GM23338 (cell line): Measurements from ENCODE around the gene CD3D. TPM values are rescaled to one million over a fixed set of nuclear protein-coding genes. Genes with fewer than 3 reads are reported as not detected.

Experiments used
- ATAC-seq: fragments of 200-7000 bp; cut with Tn5 transposase; 3 replicates; pipeline ENCODE4 v1.9.1; 2020
- DNase-seq: peaks from one replicate; pipeline ENCODE4 v3.0.0-alpha.2; 2015; ENCODE audit warnings: low spot score
- H2AFZ ChIP-seq: fragments of 200-600 bp; sonication (generic); 2 replicates; pipeline ENCODE4 v1.8.0; 2016; ENCODE audit warnings: antibody characterized with exemption, mild to moderate bottlenecking, moderate library complexity
- H3F3A ChIP-seq: fragments of 200-600 bp; sonication (generic); replicated peaks from 2 replicates; pipeline ENCODE4 v1.8.0; 2017; ENCODE audit warnings: antibody characterized with exemption, mixed run types, low read depth
- H3K27ac ChIP-seq: fragments of 200-600 bp; sonication (generic); 2 replicates; pipeline ENCODE4 v1.6.1; 2016; ENCODE audit warnings: low read depth
- H3K27me3 ChIP-seq: fragments of 200-600 bp; sonication (generic); 2 replicates; pipeline ENCODE4 v1.8.0; 2016; ENCODE audit warnings: mild to moderate bottlenecking, mixed run types, moderate library complexity; ENCODE audit not compliant: insufficient read depth
- H3K36me3 ChIP-seq: fragments of 200-600 bp; sonication (generic); 2 replicates; pipeline ENCODE4 v1.8.0; 2016; ENCODE audit warnings: mild to moderate bottlenecking; ENCODE audit not compliant: insufficient read depth
- H3K4me1 ChIP-seq: fragments of 200-600 bp; sonication (generic); 2 replicates; pipeline ENCODE4 v1.8.0; 2016; ENCODE audit warnings: mild to moderate bottlenecking, moderate library complexity; ENCODE audit not compliant: insufficient read depth
- H3K4me2 ChIP-seq: fragments of 200-600 bp; sonication (generic); 2 replicates; pipeline ENCODE4 v1.7.1; 2017; ENCODE audit warnings: mixed run types
- H3K4me3 ChIP-seq: fragments of 200-600 bp; sonication (generic); 2 replicates; pipeline ENCODE4 v1.6.1; 2016; ENCODE audit warnings: mixed run types
- H3K79me2 ChIP-seq: fragments of 200-600 bp; sonication (generic); replicated peaks from 2 replicates; pipeline ENCODE4 v1.8.0; 2017; ENCODE audit warnings: mild to moderate bottlenecking; ENCODE audit not compliant: insufficient read depth
- H3K9me2 ChIP-seq: fragments of 200-600 bp; sonication (generic); 2 replicates; pipeline ENCODE4 v1.8.0; 2017; ENCODE audit not compliant: insufficient read depth
- H4K20me1 ChIP-seq: fragments of 200-600 bp; sonication (generic); replicated peaks from 2 replicates; pipeline ENCODE4 v1.8.0; 2017; ENCODE audit warnings: mild to moderate bottlenecking; ENCODE audit not compliant: insufficient read depth
- H3K27ac Mint-ChIP-seq: 2 replicates; pipeline ENCODE4 v1.8.0; 2020; ENCODE audit warnings: inconsistent platforms, mild to moderate bottlenecking, moderate library complexity, mixed read lengths
- H3K27me3 Mint-ChIP-seq: 3 replicates; pipeline ENCODE4 v1.8.0; 2022; ENCODE audit warnings: low read depth, mild to moderate bottlenecking, moderate library complexity, mixed read lengths, inconsistent platforms; ENCODE audit not compliant: insufficient read depth, poor library complexity
- H3K36me3 Mint-ChIP-seq: 3 replicates; pipeline ENCODE4 v1.8.0; 2021; ENCODE audit warnings: low read depth, mild to moderate bottlenecking, inconsistent platforms, moderate library complexity, mixed read lengths
- H3K4me1 Mint-ChIP-seq: 3 replicates; pipeline ENCODE4 v1.8.0; 2020; ENCODE audit warnings: mild to moderate bottlenecking, inconsistent platforms, mixed read lengths
- H3K4me3 Mint-ChIP-seq: 3 replicates; pipeline ENCODE4 v1.8.0; 2021; ENCODE audit warnings: moderate library complexity, mild to moderate bottlenecking, inconsistent platforms, mixed read lengths
- H3K9me3 Mint-ChIP-seq: 3 replicates; pipeline ENCODE4 v1.8.0; 2020; ENCODE audit warnings: moderate library complexity, mild to moderate bottlenecking, inconsistent platforms, mixed read lengths
- CREB1 ChIP-seq: fragments of 250-450 bp; sonication (Bioruptor Pico); IDR thresholded peaks from 2 replicates; pipeline ENCODE4 v1.5.0; 2020; ENCODE audit warnings: low read depth, mild to moderate bottlenecking, moderate library complexity
- CTCF ChIP-seq, 2 experiments: fragments of 200-600 bp in 1 of 2; sonication (generic) in 1 of 2; conservative IDR thresholded peaks; 2 replicates each; pipeline versions ENCODE4 v1.5.1 to v1.6.1; 2016 to 2017; ENCODE audit warnings: antibody characterized with exemption in 2 of 2, low read depth in 2 of 2, mild to moderate bottlenecking in 2 of 2, moderate library complexity in 1 of 2
- ETS1 ChIP-seq: IDR thresholded peaks from 2 replicates; pipeline ENCODE4 v1.6.1; 2016; ENCODE audit warnings: antibody characterized with exemption
- EZH2 ChIP-seq: fragments of 200-600 bp; sonication (generic); IDR thresholded peaks from one replicate; pipeline ENCODE4 v1.8.0; 2017; ENCODE audit warnings: antibody characterized with exemption, mild to moderate bottlenecking, low read depth; ENCODE audit not compliant: unreplicated experiment
- EZH2phosphoT487 ChIP-seq: fragments of 200-600 bp; sonication (generic); IDR thresholded peaks from one replicate; pipeline ENCODE4 v1.8.1; 2018; ENCODE audit warnings: antibody characterized with exemption; ENCODE audit not compliant: unreplicated experiment
- JUNB ChIP-seq: IDR thresholded peaks from one replicate; pipeline ENCODE4 v1.6.1; 2016; ENCODE audit warnings: antibody characterized with exemption; ENCODE audit not compliant: unreplicated experiment
- NANOG ChIP-seq: IDR thresholded peaks from 2 replicates; pipeline ENCODE4 v1.6.1; 2016; ENCODE audit warnings: antibody characterized with exemption, borderline replicate concordance
- POLR2AphosphoS5 ChIP-seq: IDR thresholded peaks from 2 replicates; pipeline ENCODE4 v1.6.1; 2016; ENCODE audit warnings: antibody characterized with exemption, low read depth
- REST ChIP-seq: IDR thresholded peaks from one replicate; pipeline ENCODE4 v1.6.1; 2018; ENCODE audit warnings: antibody characterized with exemption; ENCODE audit not compliant: unreplicated experiment
- STAT1 ChIP-seq: IDR thresholded peaks from one replicate; pipeline ENCODE4 v1.6.1; 2016; ENCODE audit warnings: antibody characterized with exemption; ENCODE audit not compliant: unreplicated experiment
- ZNF114 ChIP-seq: fragments of 250-450 bp; sonication (Bioruptor Pico); IDR thresholded peaks from 2 replicates; pipeline ENCODE4 v1.5.0; 2020; ENCODE audit warnings: mild to moderate bottlenecking, moderate library complexity
- ZNF331 ChIP-seq: fragments of 250-450 bp; sonication (Bioruptor Pico); IDR thresholded peaks from 2 replicates; pipeline ENCODE4 v1.5.0; 2020; ENCODE audit warnings: low read depth, mild to moderate bottlenecking, moderate library complexity
- ZNF462 ChIP-seq: fragments of 250-450 bp; sonication (Bioruptor Pico); IDR thresholded peaks from 2 replicates; pipeline ENCODE4 v1.5.0; 2020; ENCODE audit warnings: mild to moderate bottlenecking, moderate library complexity
- polyA plus RNA-seq: library from polyadenylated mRNA; unstranded; fragments of >200 nt; fragmentation: Nextera tagmentation; extraction: Ambion mirVana; gene quantifications from 2 replicates; pipeline ENCODE4 v1.2.1, GENCODE V29; 2016
- total RNA-seq: library from RNA; depleted of rRNA; stranded (reverse); fragments of >200 nt; shearing (Covaris generic); gene quantifications from 2 replicates; pipeline ENCODE4 v1.2.3, GENCODE V29; 2014

CD3D gene
- total and polyA plus RNA-seq, 2 experiments from 2014 or later, result not detected

- H3K9me3 Mint-ChIP-seq, result no peaks in the 10 kb centered on the region
- H3K27me3 ChIP-seq, result no peaks in the 10 kb centered on the region
- no peak overlapping the region for H3K4me3 ChIP-seq
- H3K36me3 ChIP-seq, result no peaks in the 10 kb centered on the region
- no peak overlapping the region for H3K4me3 Mint-ChIP-seq
- no peaks in the 10 kb centered on the region for H3K4me1 ChIP-seq
- no peaks in the 10 kb centered on the region for H3K9me2 ChIP-seq
- TF ChIP-seq STAT1 (no peak), ZNF114 (CRISPR knock-in tag) (no peak), JUNB (no peak), EZH2phosphoT487 (no peak), POLR2AphosphoS5 (no peak), CTCF (conservative IDR thresholded peaks at IDR 0.05; ENCODE audit: low read depth in 2 of 2) (no peak), EZH2 (no peak), ZNF331 (CRISPR knock-in tag) (no peak), NANOG (no peak), CREB1 (CRISPR knock-in tag) (no peak), ZNF462 (CRISPR knock-in tag) (no peak), REST (no peak), ETS1 (no peak)
- no peaks in the 10 kb centered on the region for H3F3A ChIP-seq
- H3K36me3 Mint-ChIP-seq, result no peaks in the 10 kb centered on the region
- DNase-seq (no peak), ATAC-seq (no peak)
- H2AFZ ChIP-seq, result peak overlapping the region; percentile 15; the same call in 1 of the 2 replicates
- no peak overlapping the region for H3K4me2 ChIP-seq
- H3K27ac ChIP-seq, result no peak overlapping the region
- H3K27ac Mint-ChIP-seq, result no peak overlapping the region
- H4K20me1 ChIP-seq, result no peaks in the 10 kb centered on the region
- H3K4me1 Mint-ChIP-seq, result peaks cover 9% of the 10 kb centered on the region; the same call in 2 of the 3 replicates
- no peaks in the 10 kb centered on the region for H3K27me3 Mint-ChIP-seq
- H3K79me2 ChIP-seq, result no peaks in the 10 kb centered on the region
Observed at GRCh38 chr11:118305726-118306125, 36.8 kb downstream of the CD3D start.
